GM19463 (cell line): ENCODE results near the gene VMP1.
"Not testable (repeated sequence)": the region's sequence is repeated elsewhere in the genome, so short reads cannot be mapped to it uniquely, and the experiment has no call there.

Source experiments
- ATAC-seq: cut with Tn5 transposase; IDR thresholded peaks from one replicate; pipeline ENCODE4 v1.9.1; 2021; ENCODE audit warnings: mild to moderate bottlenecking, moderate library complexity; ENCODE audit not compliant: unreplicated experiment

Gene VMP1

GRCh38 chr17:59838052-59838916, 130.8 kb downstream of the VMP1 start:
- ATAC-seq: no peak

GRCh38 chr17:59839651-59840328, 132.3 kb downstream of the VMP1 start:
- ATAC-seq: no peak

GRCh38 chr17:59840329-59841090, 133.1 kb downstream of the VMP1 start:
- no peak for ATAC-seq

- ATAC-seq: not testable (repeated sequence)
Observed at GRCh38 chr17:59841091-59841881, 133.8 kb downstream of the VMP1 start.

DNA sequence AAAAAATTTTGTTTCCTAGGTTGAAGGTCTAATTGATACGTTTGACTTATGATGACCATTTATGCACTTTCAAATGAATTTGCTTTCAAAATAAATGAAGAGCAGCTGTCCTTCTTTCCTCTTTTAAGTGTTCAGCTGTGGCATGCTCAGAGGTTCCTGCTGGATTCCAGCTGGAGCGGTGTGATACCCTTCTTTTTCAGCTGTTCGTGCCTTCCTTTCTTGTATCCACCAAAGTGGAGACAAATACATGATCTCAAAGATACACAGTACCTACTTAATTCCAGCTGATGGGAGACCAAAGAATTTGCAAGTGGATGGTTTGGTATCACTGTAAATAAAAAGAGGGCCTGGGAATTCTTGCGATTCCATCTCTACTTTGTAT, 134.4 kb downstream of the VMP1 start:
- ATAC-seq: not testable (repeated sequence)

DNA sequence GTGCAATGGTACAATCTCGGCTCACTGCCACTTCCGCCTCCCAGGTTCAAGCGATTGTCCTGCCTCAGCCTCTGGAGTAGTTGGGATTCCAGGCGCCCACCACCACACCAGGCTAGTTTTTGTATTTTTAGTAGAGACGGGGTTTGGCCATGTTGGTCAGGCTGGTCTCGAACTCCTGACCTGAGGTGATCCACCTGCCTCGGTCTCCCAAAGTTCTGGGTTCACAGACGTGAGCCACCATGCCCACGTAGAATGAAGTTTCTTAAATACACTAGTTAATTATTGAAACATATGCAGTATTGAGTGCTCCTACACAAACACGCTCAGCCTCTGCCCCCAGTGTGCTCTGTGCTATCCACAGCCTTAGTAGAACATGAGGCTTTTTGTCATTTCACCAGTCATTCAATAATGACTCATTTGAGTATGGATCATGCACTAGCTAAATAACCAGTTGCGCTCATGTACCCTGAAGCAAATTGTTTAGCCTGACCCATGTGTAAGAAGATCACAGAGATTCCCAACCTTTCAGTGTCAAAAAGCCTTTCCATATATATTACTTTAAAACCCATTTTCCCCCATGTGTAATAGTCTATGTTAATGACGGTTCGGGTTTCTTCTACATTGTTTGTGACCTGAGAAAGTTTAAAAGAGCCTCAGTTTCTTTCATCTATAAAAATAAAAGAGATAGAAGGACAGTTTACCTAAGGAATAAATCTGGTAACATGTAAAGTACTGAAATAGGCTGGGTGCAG, 135.6 kb downstream of the VMP1 start:
- peak; percentile 34 for ATAC-seq

GRCh38 chr17:59844884-59845594, 137.6 kb downstream of the VMP1 start:
- ATAC-seq: no peak

GRCh38 chr17:59845595-59846393, 138.3 kb downstream of the VMP1 start:
- no peak for ATAC-seq

- ATAC-seq: peak; percentile 40
Observed at GRCh38 chr17:59846394-59847165, 139.1 kb downstream of the VMP1 start.

GRCh38 chr17:59848385-59848668, 140.9 kb downstream of the VMP1 start:
- no peak for ATAC-seq

GRCh38 chr17:59848778-59849177, 141.3 kb downstream of the VMP1 start:
- ATAC-seq: peak; percentile 55

DNA sequence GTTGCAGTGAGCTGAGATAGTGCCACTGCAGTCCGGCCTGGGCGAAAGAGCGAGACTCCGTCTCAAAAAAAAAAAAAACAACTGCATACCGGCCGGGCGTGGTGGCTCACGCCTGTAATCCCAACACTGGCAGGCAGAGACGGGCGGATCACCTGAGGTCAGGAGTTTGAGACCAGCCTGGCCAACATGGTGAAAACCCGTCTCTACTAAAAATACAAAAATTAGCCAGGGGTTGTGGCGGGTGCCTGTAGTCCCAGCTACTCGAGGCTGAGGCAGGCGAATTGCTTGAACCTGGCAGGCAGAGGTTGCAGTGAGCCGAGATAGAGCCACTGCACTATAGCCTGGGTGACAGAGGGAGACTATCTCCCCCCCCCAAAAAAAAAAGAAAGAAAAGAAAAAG, 142.9 kb downstream of the VMP1 start:
- ATAC-seq: not testable (repeated sequence)

DNA sequence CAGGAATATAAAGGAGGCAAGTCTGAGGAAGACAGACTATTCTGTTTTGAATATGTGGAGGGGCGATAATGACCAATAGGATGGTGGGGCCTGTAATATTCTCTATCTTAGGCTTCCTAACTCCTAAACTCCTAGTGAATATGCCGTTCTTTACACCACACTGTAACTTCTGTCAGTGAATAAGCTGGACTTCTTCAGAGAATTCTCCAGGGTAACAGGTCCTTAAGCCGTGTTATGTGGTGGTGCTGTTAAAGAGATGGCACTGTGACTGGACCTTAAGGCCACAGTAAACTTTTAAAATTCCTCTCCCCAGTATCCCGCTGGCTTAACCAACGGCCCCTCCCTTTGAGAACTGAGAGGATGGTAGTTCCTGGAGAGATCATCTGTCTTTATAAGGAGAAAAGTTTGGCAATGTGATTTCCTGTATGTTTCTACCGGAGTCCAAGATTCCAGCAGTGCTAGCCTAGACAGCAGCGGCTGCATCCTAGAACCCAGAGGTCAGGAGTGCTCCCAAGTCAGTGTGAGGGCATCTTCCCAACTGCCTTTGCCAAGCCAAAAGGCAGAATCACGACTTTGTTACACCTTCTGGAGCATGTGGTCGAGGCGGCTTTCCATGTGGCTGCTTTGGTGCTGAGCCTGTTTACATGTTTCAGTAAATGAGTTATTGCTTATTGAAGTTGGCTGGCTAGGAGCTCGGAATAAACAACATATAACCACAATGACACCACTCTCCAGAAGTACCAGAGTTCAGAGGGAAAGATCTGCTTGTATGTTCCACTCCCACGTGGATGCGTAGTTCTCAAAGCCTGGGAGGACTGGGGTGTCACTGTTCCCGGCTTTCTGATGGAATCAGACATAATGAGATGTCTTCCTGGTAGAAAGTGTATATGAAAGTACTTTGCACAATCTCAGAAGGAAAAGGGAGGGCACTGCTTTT, 144.3 kb downstream of the VMP1 start:
- no peak for ATAC-seq

- ATAC-seq: not testable (repeated sequence)
Observed at GRCh38 chr17:59852847-59853167, 145.4 kb downstream of the VMP1 start.

DNA sequence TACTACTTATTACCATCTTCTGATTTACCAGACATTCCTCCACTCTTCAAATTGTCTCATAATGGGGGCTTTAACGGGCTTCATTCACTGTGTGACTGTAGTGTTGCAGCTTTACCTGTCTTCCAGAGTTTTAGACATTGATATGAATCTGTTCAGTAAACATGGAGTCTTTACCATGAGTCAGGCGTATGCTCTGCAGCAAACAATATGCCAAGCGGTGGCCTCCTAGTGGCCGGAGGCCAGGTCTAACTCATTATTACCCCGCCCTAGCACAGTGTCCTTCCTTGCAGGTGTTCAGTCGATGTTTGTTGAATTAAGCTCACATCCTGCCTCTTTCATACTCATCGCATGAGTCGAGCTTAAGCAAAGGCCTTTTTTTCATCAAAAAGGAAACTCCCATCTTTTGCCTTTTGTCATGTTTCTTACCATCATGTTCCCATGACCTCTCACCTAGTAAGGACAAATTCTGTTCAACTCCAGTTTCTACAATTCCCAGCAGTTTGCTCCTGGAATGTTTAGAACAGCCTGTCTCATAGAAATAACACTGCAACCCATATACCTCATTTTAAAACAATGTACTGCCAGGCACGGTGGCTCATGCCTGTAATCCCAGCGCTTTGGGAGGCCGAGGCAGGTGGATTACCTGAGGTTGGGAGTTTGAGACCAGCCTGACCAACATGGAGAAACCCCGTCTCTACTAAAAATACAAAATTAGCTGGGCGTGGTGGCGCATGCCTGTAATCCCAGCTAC, 145.9 kb downstream of the VMP1 start:
- ATAC-seq: peak; percentile 55
